Eye (tissue), 1 donor: ENCODE data around the gene KRTAP12-2.
"Not testable (repeated sequence)": the region's sequence is repeated elsewhere in the genome, so short reads cannot be mapped to it uniquely, and the experiment has no call there.

Source experiments
- DNase-seq: peaks from one replicate; pipeline ENCODE4 v3.0.0-alpha.2; 2015

KRTAP12-2 gene

GRCh38 chr21:44648557-44649311 is 18.0 kb downstream of the KRTAP12-2 start:
- no peak for DNase-seq

- DNase-seq: peak; percentile 34
These were observed 19.5 kb downstream of the KRTAP12-2 start for GRCh38 chr21:44647222-44647552.

GRCh38 chr21:44646366-44647221 is 20.1 kb downstream of the KRTAP12-2 start, which contains the start of gene KRTAP10-11:
Gene KRTAP10-11, plus strand, starts transcription at chr21:44646414. Its CDS starts 45 bp downstream, at chr21:44646459.
- DNase-seq: not testable (repeated sequence)

- no peak for DNase-seq
These were observed 21.8 kb downstream of the KRTAP12-2 start for GRCh38 chr21:44644878-44645277.

GRCh38 chr21:44643741-44644310 is 22.9 kb downstream of the KRTAP12-2 start:
- DNase-seq: peak; percentile 14

- no peak for DNase-seq
These were observed 26.0 kb downstream of the KRTAP12-2 start for GRCh38 chr21:44640761-44641160.

- DNase-seq: no peak
These were observed 27.4 kb downstream of the KRTAP12-2 start for GRCh38 chr21:44639331-44639655.

GRCh38 chr21:44638506-44639330 is 28.0 kb downstream of the KRTAP12-2 start:
- DNase-seq: not testable (repeated sequence)

- peak; percentile 18 for DNase-seq
These were observed 28.8 kb downstream of the KRTAP12-2 start for GRCh38 chr21:44637851-44638348.

GRCh38 chr21:44637018-44637850 is 29.5 kb downstream of the KRTAP12-2 start, which contains the start of gene KRTAP10-10:
Gene KRTAP10-10, plus strand, starts transcription at chr21:44637356. Its CDS starts 62 bp downstream, at chr21:44637418.
- peak; percentile 80 for DNase-seq

- no peak for DNase-seq
These were observed 30.3 kb downstream of the KRTAP12-2 start for GRCh38 chr21:44636209-44637017.

- DNase-seq: no peak
These were observed 34.7 kb downstream of the KRTAP12-2 start for GRCh38 chr21:44632067-44632466.

GRCh38 chr21:44630440-44630839 is 36.3 kb downstream of the KRTAP12-2 start:
- DNase-seq: no peak

- peak; percentile 18 for DNase-seq
These were observed 37.9 kb downstream of the KRTAP12-2 start for GRCh38 chr21:44628707-44629391.

GRCh38 chr21:44627831-44628233 is 38.9 kb downstream of the KRTAP12-2 start:
- DNase-seq: peak; percentile 14

GRCh38 chr21:44627181-44627822 is 39.4 kb downstream of the KRTAP12-2 start:
- DNase-seq: not testable (repeated sequence)

GRCh38 chr21:44626673-44627143 is 40.0 kb downstream of the KRTAP12-2 start, which contains the start of gene KRTAP10-9:
Gene KRTAP10-9, plus strand, starts transcription at chr21:44627093. Its CDS starts 79 bp downstream, at chr21:44627172.
- no peak for DNase-seq

GRCh38 chr21:44626262-44626661 is 40.5 kb downstream of the KRTAP12-2 start:
- DNase-seq: no peak

GRCh38 chr21:44625756-44626155 is 41.0 kb downstream of the KRTAP12-2 start:
- no peak for DNase-seq
